AG09319 (cell line): Measurements from ENCODE around the gene SINHCAF.

ENCODE experiments used
- DNase-seq: peaks from one replicate; pipeline ENCODE4 v3.0.0-alpha.2; 2010; ENCODE audit warnings: low read depth; ENCODE audit errors: extremely low read depth
- CTCF ChIP-seq: IDR thresholded peaks from 2 replicates; pipeline ENCODE4 v1.5.1; 2011; ENCODE audit warnings: low read depth, mild to moderate bottlenecking, inconsistent platforms, low read length, moderate library complexity

The SINHCAF gene

GRCh38 chr12:31326736-31327659 lies 1.0 kb upstream of the SINHCAF start:
- no peak for DNase-seq

DNA sequence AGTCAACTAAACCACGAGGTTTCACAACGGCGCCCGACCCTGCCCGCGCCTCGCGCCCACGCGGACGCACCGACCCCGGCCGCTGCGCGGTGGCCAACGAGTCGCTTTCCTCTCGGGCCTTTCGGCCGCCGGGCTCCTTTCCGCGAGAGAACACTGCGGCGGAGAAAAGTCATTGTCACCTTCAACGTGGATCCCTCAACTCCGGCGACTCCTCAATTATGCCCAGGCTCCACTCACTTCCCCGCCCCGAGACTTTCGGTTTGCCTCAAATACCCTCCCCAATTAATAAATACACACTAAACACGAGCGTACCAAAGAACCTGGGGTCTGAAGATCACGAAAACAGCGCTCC lies 450 bp downstream of the SINHCAF start:
- DNase-seq, result no peak
- TF ChIP-seq CTCF, result no peak

More at GRCh38 chr12:31326736-31327659, 1.0 kb upstream of the SINHCAF start:
- TF ChIP-seq CTCF, result no peak

- DNase-seq, result no peak
- no peak for TF ChIP-seq CTCF
Observed at GRCh38 chr12:31324845-31325523, 966 bp downstream of the SINHCAF start.

- TF ChIP-seq CTCF, result no peak
- no peak for DNase-seq
Observed at GRCh38 chr12:31324116-31324844, 1.7 kb downstream of the SINHCAF start.

DNA sequence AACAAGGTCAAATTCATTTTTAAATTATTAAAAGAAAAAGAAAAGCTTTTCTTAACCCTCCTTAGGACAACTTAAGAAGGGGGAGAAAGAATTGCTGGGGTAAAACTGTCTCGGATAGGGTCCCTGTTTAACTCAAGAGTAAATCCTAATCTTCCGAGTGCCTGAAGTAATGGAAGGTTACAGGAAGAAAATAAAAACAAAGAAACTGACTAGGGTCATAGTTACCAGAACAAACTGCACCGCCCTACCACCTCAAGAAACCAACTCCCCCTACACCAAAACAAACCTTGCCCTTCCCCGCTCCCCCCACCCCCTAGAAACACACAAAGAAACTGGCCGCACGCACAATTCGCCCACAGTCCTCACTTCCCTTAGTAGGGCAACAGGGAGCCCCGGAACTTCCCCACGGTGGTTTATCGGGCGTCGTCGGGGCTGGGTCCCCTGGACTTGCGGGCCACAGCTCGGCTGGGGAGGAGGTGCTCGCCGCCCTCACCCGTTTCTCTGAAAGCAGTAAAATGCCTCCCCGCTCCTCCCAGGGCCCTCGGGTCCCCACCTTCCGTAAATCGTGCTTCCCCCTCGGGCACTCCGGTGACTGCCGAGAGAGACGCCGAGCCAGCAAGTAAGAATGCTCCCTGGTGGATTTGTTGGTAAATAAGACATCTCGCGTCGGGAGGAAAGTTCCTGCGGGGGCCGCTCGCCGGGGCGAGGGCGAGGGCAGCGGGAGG lies 2.4 kb downstream of the SINHCAF start:
- no peak for DNase-seq
- TF ChIP-seq CTCF, result no peak

DNA sequence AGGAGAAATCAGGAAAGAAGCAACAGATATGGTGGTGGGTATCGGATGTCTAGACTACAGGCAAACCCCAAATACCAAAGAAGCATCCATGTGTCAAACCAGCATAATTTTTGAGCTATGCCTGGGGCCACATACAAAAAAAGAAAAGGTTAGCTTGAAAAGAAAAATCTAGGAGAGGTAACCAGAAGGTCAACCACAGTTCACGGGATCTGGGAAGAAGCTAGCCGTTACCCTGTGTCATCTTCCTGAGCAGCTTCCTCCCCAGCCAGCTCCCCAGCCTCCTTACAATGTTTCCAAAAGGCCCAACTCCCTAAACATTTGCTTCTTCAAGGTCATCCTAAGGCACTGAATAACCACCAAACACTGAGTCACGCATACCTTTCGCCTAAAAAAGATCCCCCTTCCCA lies 3.1 kb downstream of the SINHCAF start:
- TF ChIP-seq CTCF, result no peak
- no peak for DNase-seq
